K562 (cell line): ENCODE measurements around the gene APOBEC3F. TPM values are rescaled to one million over a fixed set of nuclear protein-coding genes. Genes with fewer than 3 reads are reported as not detected.
A peak's percentile ranks its signal among the peaks of the same experiment; 100 is the strongest.
"Not testable (repeated sequence)": the region's sequence is repeated elsewhere in the genome, so short reads cannot be mapped to it uniquely, and the experiment has no call there.

Source experiments
- ATAC-seq: fragments of 200-7000 bp; cut with Tn5 transposase; 3 replicates; pipeline ENCODE4 v1.9.1; 2020; ENCODE audit warnings: moderate library complexity
- BruUV-seq: library from RNA; stranded (reverse); fragments of 400-500 nt; replicated peaks from 2 replicates; lab custom pipeline; 2021; lab: Mats Ljungman, UMichigan
- CTCF ChIA-PET: fragments of 300-600 bp; formaldehyde crosslinking; extraction: SDS; loops from one replicate; lab custom pipeline; 2021; ENCODE audit warnings: low intra/inter-chr PET ratio; lab: Yijun Ruan, JAX
- POLR2A ChIA-PET: fragments of 300-600, 350-650 bp; sonication (Branson Sonifier 250); formaldehyde crosslinking; extraction: SDS; loops from one replicate; lab custom pipeline; 2021; ENCODE audit warnings: antibody characterized with exemption, inconsistent platforms; lab: Yijun Ruan, JAX
- DNase-seq, 4 experiments: peaks; one replicate each; pipeline versions ENCODE4 v3.0.0 to v3.0.0-alpha.2; 2011 to 2018; ENCODE audit warnings: low spot score in 3 of 4, mixed read lengths in 3 of 4; ENCODE audit errors: extremely low read depth in 1 of 4
- FAIRE-seq: peaks from 2 replicates; lab custom pipeline; 2011; peaks lifted over from hg19 to GRCh38; lab: Jason Lieb, UNC
- H2AFZ ChIP-seq: 2 replicates; pipeline ENCODE4 v1.6.0; 2011; ENCODE audit warnings: low read depth, low read length, control low read depth, inconsistent platforms
- H3K27ac ChIP-seq: fragments of 200-600 bp; 3 replicates; pipeline ENCODE4 v1.8.0; 2011; ENCODE audit warnings: low read depth, mild to moderate bottlenecking, control low read depth, inconsistent platforms, low read length, moderate library complexity, mixed read lengths; ENCODE audit errors: extremely low read depth
- H3K27me3 ChIP-seq, 2 experiments: fragments of 300-600 bp in 1 of 2; 2 replicates in 1 of 2; 3 replicates in 1 of 2; pipeline versions ENCODE4 v1.6.0 to v1.8.0; 2011; ENCODE audit warnings: inconsistent platforms in 2 of 2, low read length in 2 of 2, mild to moderate bottlenecking in 1 of 2, mixed read lengths in 1 of 2, moderate library complexity in 1 of 2; ENCODE audit not compliant: control insufficient read depth in 2 of 2, insufficient read depth in 2 of 2
- H3K36me3 ChIP-seq: fragments of 300-600 bp; 3 replicates; pipeline ENCODE4 v1.8.0; 2011; ENCODE audit warnings: mild to moderate bottlenecking, low read length, inconsistent platforms; ENCODE audit not compliant: control insufficient read depth, insufficient read depth
- H3K4me1 ChIP-seq, 2 experiments: fragments of 200-600 bp in 1 of 2; replicated peaks in 1 of 2; 2 replicates in 1 of 2; 3 replicates in 1 of 2; pipeline versions ENCODE4 v1.5.1 to v1.8.0; 2011; ENCODE audit warnings: inconsistent platforms in 2 of 2, low read length in 2 of 2, mild to moderate bottlenecking in 1 of 2, mixed read lengths in 1 of 2, moderate library complexity in 1 of 2; ENCODE audit not compliant: control insufficient read depth in 2 of 2, insufficient read depth in 2 of 2
- H3K4me2 ChIP-seq: 2 replicates; pipeline ENCODE4 v1.6.1; 2011; ENCODE audit warnings: low read length, control low read depth, inconsistent platforms, mixed read lengths; ENCODE audit not compliant: insufficient read depth
- H3K4me3 ChIP-seq: fragments of 200-600 bp; sonication (generic), shearing (Covaris generic); 2 replicates; pipeline ENCODE4 v1.5.1; 2016; ENCODE audit warnings: control low read depth, inconsistent platforms
- H3K79me2 ChIP-seq: fragments of 200-600 bp; 3 replicates; pipeline ENCODE4 v1.8.0; 2011; ENCODE audit warnings: low read length, inconsistent platforms; ENCODE audit not compliant: control insufficient read depth, insufficient read depth
- H3K9ac ChIP-seq, 2 experiments: 2 replicates each; pipeline versions ENCODE4 v1.6.0 to v1.6.1; 2011; ENCODE audit warnings: low read depth in 2 of 2, low read length in 2 of 2, control low read depth in 1 of 2, inconsistent platforms in 1 of 2, mild to moderate bottlenecking in 1 of 2, mixed read lengths in 1 of 2; ENCODE audit not compliant: insufficient read depth in 1 of 2
- H3K9me1 ChIP-seq: one replicate; pipeline ENCODE4 v1.6.0; 2011; ENCODE audit warnings: inconsistent platforms, mild to moderate bottlenecking, low read length, moderate library complexity; ENCODE audit not compliant: control insufficient read depth, insufficient read depth
- H3K9me3 ChIP-seq: replicated peaks from 2 replicates; pipeline ENCODE4 v1.5.1; 2011; ENCODE audit warnings: low read depth, low read length, inconsistent platforms; ENCODE audit not compliant: control insufficient read depth, insufficient read depth
- H4K20me1 ChIP-seq: replicated peaks from 2 replicates; pipeline ENCODE4 v1.6.1; 2011; ENCODE audit warnings: low read length, inconsistent platforms, mixed read lengths; ENCODE audit not compliant: control insufficient read depth, insufficient read depth
- WGBS: fragments of 100-300 bp; shearing (Covaris generic); methylation state at CpG from one replicate; pipeline ENCODE4 v1.1.6; 2016; ENCODE audit warnings: low coverage, mixed read lengths; ENCODE audit not compliant: insufficient coverage; ENCODE audit errors: missing lambda C conversion rate; 5-methylcytosine and 5-hydroxymethylcytosine counted together
- in situ Hi-C: fragments of 300-500 bp; cut with MboI; formaldehyde crosslinking; loops from 4 replicates; pipeline ENCODE4 v1.15.0; 2018; ENCODE audit warnings: inconsistent platforms, mixed read lengths
- intact Hi-C: fragments of 100-400 bp; cut with micrococcal nuclease; formaldehyde crosslinking; loops from 2 replicates; pipeline ENCODE4 v1.14.2; 2022
- polyA plus RNA-seq, 8 experiments: library from polyadenylated mRNA; depleted of rRNA in 4 of 8; stranded (reverse) in 5 of 8; unstranded in 3 of 8; fragments of >200 nt; fragmentation: Nextera tagmentation in 2 of 8; fragmentation: Illumina TruSeq in 1 of 8; extraction: Ambion mirVana in 2 of 8; extraction: Trizol in 1 of 8; gene quantifications; 2 replicates each; pipeline versions ENCODE4 v1.2.1 to v1.2.3, GENCODE V29; 2011 to 2014; ENCODE audit warnings: inconsistent platforms in 1 of 8, missing spikeins in 1 of 8
- total RNA-seq, 7 experiments: library from RNA; depleted of rRNA in 6 of 7; stranded (reverse); fragments of >200 nt in 6 of 7; fragmentation: Illumina TruSeq in 2 of 7; extraction: Trizol in 2 of 7; gene quantifications; 2 replicates each; pipeline versions ENCODE4 v1.2.1 to v1.2.3, GENCODE V29; 2011 to 2021; ENCODE audit warnings: low replicate concordance in 1 of 7
- TF ChIP-seq, protein P1 (sequence below): fragments of 450-650 bp; IDR thresholded peaks from 2 replicates; pipeline ENCODE4 v1.6.1; 2018; ENCODE audit not compliant: partially characterized antibody

Gene APOBEC3F
- total and polyA plus RNA-seq, 9 of the 15 experiments (the other 6 are each of a cell fraction or from before 2014, with no cell fraction given): 1.1 to 3.3 (median 1.9) TPM

DNA sequence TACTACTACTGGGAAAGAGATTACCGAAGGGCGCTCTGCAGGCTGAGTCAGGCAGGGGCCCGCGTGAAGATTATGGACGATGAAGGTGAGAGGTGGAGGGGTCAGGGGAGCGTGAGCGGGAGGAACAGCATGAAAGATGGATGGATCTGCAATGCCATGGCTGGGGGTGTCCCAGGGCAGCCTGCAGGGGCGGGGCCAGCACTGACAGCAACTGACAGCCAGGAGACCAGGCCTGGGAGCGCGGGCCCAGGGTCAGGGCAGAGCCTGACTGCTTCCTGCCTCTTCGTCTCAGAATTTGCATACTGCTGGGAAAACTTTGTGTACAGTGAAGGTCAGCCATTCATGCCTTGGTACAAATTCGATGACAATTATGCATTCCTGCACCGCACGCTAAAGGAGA, 4.5 kb downstream of the APOBEC3F start:
- H3K9me3 ChIP-seq, intact Hi-C loops, DNase-seq, POLR2A ChIA-PET, H3K27me3 ChIP-seq, ATAC-seq, H3K9me1 ChIP-seq, H3K36me3 ChIP-seq, H2AFZ ChIP-seq, H3K4me2 ChIP-seq, in situ Hi-C loops, BruUV-seq, CTCF ChIA-PET, H3K4me3 ChIP-seq, H3K27ac ChIP-seq, H4K20me1 ChIP-seq: not testable (repeated sequence)
- peaks cover 0 to 18% of the 10 kb centered on the region in 2 experiments; a peak in 4 of 5 replicates for H3K4me1 ChIP-seq
- 67% methylated on average over 13 of the region's 14 CpGs for WGBS
- H3K79me2 ChIP-seq: peaks cover 14% of the 10 kb centered on the region
- H3K9ac ChIP-seq: 0 out of 4 replicates have a peak overlapping the region, but pooled peaks of 1 of the 2 experiments have one; percentile 26
- FAIRE-seq: peak; percentile 44

DNA sequence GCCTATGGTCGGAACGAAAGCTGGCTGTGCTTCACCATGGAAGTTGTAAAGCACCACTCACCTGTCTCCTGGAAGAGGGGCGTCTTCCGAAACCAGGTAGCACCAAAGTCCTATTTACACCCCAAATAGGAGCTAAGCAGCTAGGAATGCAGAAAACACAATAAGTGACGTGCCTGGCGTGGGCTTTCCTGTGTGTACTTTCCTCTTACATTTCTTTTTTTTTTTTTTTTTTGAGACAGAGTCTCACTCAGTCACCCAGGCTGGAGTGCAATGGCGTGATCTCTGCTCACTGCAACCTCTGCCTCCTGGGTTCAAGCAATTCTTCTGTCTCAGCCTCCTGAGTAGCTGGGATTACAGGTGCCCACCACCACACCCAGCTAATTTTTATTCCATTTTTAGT, 8.8 kb downstream of the APOBEC3F start:
- in situ Hi-C loops, ATAC-seq, CTCF ChIA-PET, DNase-seq, H3K27ac ChIP-seq, H3K36me3 ChIP-seq, H3K4me3 ChIP-seq, H3K9me3 ChIP-seq, intact Hi-C loops, H2AFZ ChIP-seq, H4K20me1 ChIP-seq, H3K9me1 ChIP-seq, H3K79me2 ChIP-seq, FAIRE-seq, H3K4me2 ChIP-seq, BruUV-seq, H3K27me3 ChIP-seq, H3K9ac ChIP-seq: not testable (repeated sequence)
- POLR2A ChIA-PET: interaction anchor here (0.7 kb wide), 1 partner anchor 57 kb away, joined by 3 read pairs; no protein-coding TSS in a partner anchor
- WGBS: 80% methylated on average over 5 of the region's 7 CpGs
- peaks cover 0 to 13% of the 10 kb centered on the region in 2 experiments; a peak in 2 of 5 replicates for H3K4me1 ChIP-seq
- TF ChIP-seq, protein P1, sequence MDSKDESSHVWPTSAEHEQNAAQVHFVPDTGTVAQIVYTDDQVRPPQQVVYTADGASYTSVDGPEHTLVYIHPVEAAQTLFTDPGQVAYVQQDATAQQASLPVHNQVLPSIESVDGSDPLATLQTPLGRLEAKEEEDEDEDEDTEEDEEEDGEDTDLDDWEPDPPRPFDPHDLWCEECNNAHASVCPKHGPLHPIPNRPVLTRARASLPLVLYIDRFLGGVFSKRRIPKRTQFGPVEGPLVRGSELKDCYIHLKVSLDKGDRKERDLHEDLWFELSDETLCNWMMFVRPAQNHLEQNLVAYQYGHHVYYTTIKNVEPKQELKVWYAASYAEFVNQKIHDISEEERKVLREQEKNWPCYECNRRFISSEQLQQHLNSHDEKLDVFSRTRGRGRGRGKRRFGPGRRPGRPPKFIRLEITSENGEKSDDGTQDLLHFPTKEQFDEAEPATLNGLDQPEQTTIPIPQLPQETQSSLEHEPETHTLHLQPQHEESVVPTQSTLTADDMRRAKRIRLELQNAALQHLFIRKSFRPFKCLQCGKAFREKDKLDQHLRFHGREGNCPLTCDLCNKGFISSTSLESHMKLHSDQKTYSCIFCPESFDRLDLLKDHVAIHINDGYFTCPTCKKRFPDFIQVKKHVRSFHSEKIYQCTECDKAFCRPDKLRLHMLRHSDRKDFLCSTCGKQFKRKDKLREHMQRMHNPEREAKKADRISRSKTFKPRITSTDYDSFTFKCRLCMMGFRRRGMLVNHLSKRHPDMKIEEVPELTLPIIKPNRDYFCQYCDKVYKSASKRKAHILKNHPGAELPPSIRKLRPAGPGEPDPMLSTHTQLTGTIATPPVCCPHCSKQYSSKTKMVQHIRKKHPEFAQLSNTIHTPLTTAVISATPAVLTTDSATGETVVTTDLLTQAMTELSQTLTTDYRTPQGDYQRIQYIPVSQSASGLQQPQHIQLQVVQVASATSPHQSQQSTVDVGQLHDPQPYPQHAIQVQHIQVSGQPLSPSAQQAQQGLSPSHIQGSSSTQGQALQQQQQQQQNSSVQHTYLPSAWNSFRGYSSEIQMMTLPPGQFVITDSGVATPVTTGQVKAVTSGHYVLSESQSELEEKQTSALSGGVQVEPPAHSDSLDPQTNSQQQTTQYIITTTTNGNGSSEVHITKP: peak; percentile 63

DNA sequence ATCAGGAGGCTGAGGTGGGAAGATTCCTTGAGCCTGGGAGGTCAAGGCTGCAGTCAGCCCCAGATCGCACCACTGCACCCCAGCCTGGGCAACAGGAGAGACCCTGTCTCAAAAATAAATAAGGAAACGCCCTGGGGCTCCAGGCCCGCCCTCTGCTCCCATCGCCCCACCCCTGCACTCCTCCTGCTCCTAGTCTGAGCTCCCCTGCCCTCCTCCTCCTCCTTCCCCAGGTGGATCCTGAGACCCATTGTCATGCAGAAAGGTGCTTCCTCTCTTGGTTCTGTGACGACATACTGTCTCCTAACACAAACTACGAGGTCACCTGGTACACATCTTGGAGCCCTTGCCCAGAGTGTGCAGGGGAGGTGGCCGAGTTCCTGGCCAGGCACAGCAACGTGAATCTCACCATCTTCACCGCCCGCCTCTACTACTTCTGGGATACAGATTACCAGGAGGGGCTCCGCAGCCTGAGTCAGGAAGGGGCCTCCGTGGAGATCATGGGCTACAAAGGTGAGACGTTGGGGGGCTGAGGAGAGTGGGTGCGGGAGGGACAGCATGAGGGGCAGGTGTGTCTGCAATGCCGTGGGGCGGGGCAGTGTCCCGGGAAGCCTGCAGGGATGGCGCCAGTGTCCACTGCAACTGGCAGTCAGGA, 11.3 kb downstream of the APOBEC3F start:
- H3K36me3 ChIP-seq, H3K4me2 ChIP-seq, H3K79me2 ChIP-seq, FAIRE-seq, H4K20me1 ChIP-seq, H3K9me3 ChIP-seq, POLR2A ChIA-PET, CTCF ChIA-PET, intact Hi-C loops, H3K9ac ChIP-seq, DNase-seq, H3K4me3 ChIP-seq, H3K27me3 ChIP-seq, H3K9me1 ChIP-seq, H3K27ac ChIP-seq, ATAC-seq, in situ Hi-C loops, H2AFZ ChIP-seq, BruUV-seq, H3K4me1 ChIP-seq: not testable (repeated sequence)
- WGBS: 81% methylated on average over 10 of the region's 18 CpGs
